T-cell (primary cell): ENCODE measurements around the gene NDE1. TPM values are rescaled to one million over a fixed set of nuclear protein-coding genes. Genes with fewer than 3 reads are reported as not detected.
A peak's percentile ranks its signal among the peaks of the same experiment; 100 is the strongest.
"Not testable (repeated sequence)": the region's sequence is repeated elsewhere in the genome, so short reads cannot be mapped to it uniquely, and the experiment has no call there.

Source experiments
- ATAC-seq, 4 experiments: fragments of 200-7000 bp in 3 of 4; fragments of 150-1000 bp in 1 of 4; cut with Tn5 transposase; replicated peaks in 1 of 4; 1 replicate in 3 of 4; 2 replicates in 1 of 4; pipeline ENCODE4 v1.10.0; 2021; ENCODE audit warnings: moderate library complexity in 3 of 4, mild to moderate bottlenecking in 2 of 4, moderate number of reproducible peaks in 1 of 4
- CTCF ChIA-PET, 2 donors: fragments of 300-600 bp; sonication (Branson Sonifier 250); formaldehyde crosslinking; loops; one replicate each; lab custom pipeline; 2022; ENCODE audit warnings: antibody characterized with exemption in 2 of 2; lab: Charles Lee
- POLR2A ChIA-PET, 2 donors: fragments of 300-600 bp; sonication (Branson Sonifier 250); formaldehyde crosslinking; loops; one replicate each; lab custom pipeline; 2022; ENCODE audit warnings: antibody characterized with exemption in 2 of 2; lab: Charles Lee
- DNase-seq, 35 experiments: peaks; one replicate each; pipeline versions ENCODE4 v3.0.0 to v3.0.0-alpha.2; 2013 to 2023
- H3K27ac ChIP-seq: one replicate; pipeline ENCODE4 v1.5.1; 2013; ENCODE audit warnings: low read length
- H3K27me3 ChIP-seq, 2 experiments: replicated peaks in 1 of 2; 1 replicate in 1 of 2; 2 replicates in 1 of 2; pipeline versions ENCODE4 v1.6.1 to v1.7.0; 2013; ENCODE audit warnings: low read length in 1 of 2, mixed read lengths in 1 of 2; ENCODE audit not compliant: control insufficient read depth in 2 of 2, insufficient read depth in 2 of 2; ENCODE audit errors: extremely low read depth in 1 of 2
- H3K36me3 ChIP-seq, 2 donors: 1 replicate in 1 of 2; 2 replicates in 1 of 2; pipeline versions ENCODE4 v1.6.1 to v1.7.0; 2013; ENCODE audit warnings: low read length in 1 of 2; ENCODE audit not compliant: control insufficient read depth in 2 of 2, insufficient read depth in 1 of 2; ENCODE audit errors: extremely low read depth in 1 of 2
- H3K4me1 ChIP-seq, 2 experiments: 1 replicate in 1 of 2; 2 replicates in 1 of 2; pipeline versions ENCODE4 v1.6.1 to v1.7.0; 2013; ENCODE audit warnings: low read length in 2 of 2, mixed read lengths in 1 of 2; ENCODE audit not compliant: insufficient read depth in 2 of 2, control insufficient read depth in 1 of 2; ENCODE audit errors: extremely low read depth in 1 of 2
- H3K4me3 ChIP-seq, 2 donors: 1 replicate in 1 of 2; 2 replicates in 1 of 2; pipeline versions ENCODE4 v1.5.1 to v1.7.0; 2013; ENCODE audit warnings: mild to moderate bottlenecking in 2 of 2, low read length in 1 of 2, moderate library complexity in 1 of 2; ENCODE audit not compliant: control insufficient read depth in 1 of 2; ENCODE audit errors: extremely low read depth in 1 of 2
- H3K9me3 ChIP-seq: 2 replicates; pipeline ENCODE4 v1.7.0; 2013
- H3K27ac Mint-ChIP-seq, 2 donors: one replicate each; pipeline ENCODE4 v1.8.0; 2020 to 2021; ENCODE audit warnings: mild to moderate bottlenecking in 2 of 2, mixed read lengths in 2 of 2
- H3K27me3 Mint-ChIP-seq, 2 donors: one replicate each; pipeline ENCODE4 v1.8.0; 2021 to 2022; ENCODE audit warnings: mixed read lengths in 2 of 2
- H3K36me3 Mint-ChIP-seq: one replicate; pipeline ENCODE4 v1.8.0; 2021; ENCODE audit warnings: mixed read lengths
- H3K4me1 Mint-ChIP-seq, 3 donors: one replicate each; pipeline ENCODE4 v1.8.0; 2020 to 2022; ENCODE audit warnings: mixed read lengths in 3 of 3, mild to moderate bottlenecking in 1 of 3
- H3K4me3 Mint-ChIP-seq, 3 donors: one replicate each; pipeline ENCODE4 v1.8.0; 2020 to 2022; ENCODE audit warnings: mild to moderate bottlenecking in 3 of 3, mixed read lengths in 3 of 3, moderate library complexity in 3 of 3
- H3K9me3 Mint-ChIP-seq, 3 donors: one replicate each; pipeline ENCODE4 v1.8.0; 2020 to 2022; ENCODE audit warnings: mixed read lengths in 3 of 3
- WGBS: methylation state at CpG from one replicate; pipeline ENCODE4 v1.1.5; 2013; ENCODE audit warnings: missing lambda C conversion rate; ENCODE audit not compliant: insufficient coverage; 5-methylcytosine and 5-hydroxymethylcytosine counted together
- total RNA-seq, 35 experiments: library from RNA in 6 of 35; stranded (reverse) in 6 of 35; fragments of 120-200 nt in 1 of 35; gene quantifications; one replicate each; pipeline versions ENCODE4 v1.2.1 to v1.2.4 and lab custom pipeline; 2013 to 2026

The NDE1 gene
- total RNA-seq, 5 donors from 2014 or later (not counting 1 experiment from before 2014, with no cell fraction given): 90.8 to 110 (median 103) TPM

GRCh38 chr16:15648135-15648730 is 1.8 kb upstream of the NDE1 start:
- Histone ChIP-seq H3K9me3 (no peaks in the 10 kb centered on the region), H3K4me1 (peaks cover 20 to 40% of the 10 kb centered on the region in 2 experiments), H3K27me3 (no peaks in the 10 kb centered on the region), H3K27ac (no peak overlapping the region), H3K4me3 (no peak overlapping the region), H3K36me3 (peaks cover 0 to 9% of the 10 kb centered on the region in 2 donors)
- 87% methylated on average over 5 of the region's 9 CpGs for WGBS
- no peaks in the 10 kb centered on the region for H3K9me3 Mint-ChIP-seq
- CTCF ChIA-PET: interaction anchor here in 1 of 2 donors (0.6 kb wide), 1 partner anchor 13 kb away, joined by 3 read pairs; no protein-coding TSS in a partner anchor
- POLR2A ChIA-PET: no interaction called here
- H3K27ac Mint-ChIP-seq: no peak overlapping the region
- peaks cover 36 to 39% (median 36%) of the 10 kb centered on the region in 3 donors for H3K4me1 Mint-ChIP-seq
- H3K27me3 Mint-ChIP-seq: no peaks in the 10 kb centered on the region
- ATAC-seq (no peak), DNase-seq (no peak)
- no peak overlapping the region for H3K4me3 Mint-ChIP-seq
- H3K36me3 Mint-ChIP-seq: peaks cover 4% of the 10 kb centered on the region

GRCh38 chr16:15649311-15649710 is 734 bp upstream of the NDE1 start:
- H3K9me3 Mint-ChIP-seq, POLR2A ChIA-PET, H3K27me3 Mint-ChIP-seq, ATAC-seq, H3K36me3 Mint-ChIP-seq, DNase-seq, CTCF ChIA-PET, H3K9me3 ChIP-seq, H3K27me3 ChIP-seq: not testable (repeated sequence)
- H3K4me3 Mint-ChIP-seq: peak overlapping the region; percentile 83 to 99 (median 99)
- Histone ChIP-seq H3K4me3 (peak overlapping the region; percentile 58 to 98), H3K27ac (peak overlapping the region; percentile 81), H3K4me1 (peaks cover 15 to 44% of the 10 kb centered on the region in 2 experiments), H3K36me3 (peaks cover 0 to 14% of the 10 kb centered on the region in 2 donors)
- H3K27ac Mint-ChIP-seq: peak overlapping the region; percentile 85 to 92
- peaks cover 35 to 41% (median 36%) of the 10 kb centered on the region in 3 donors for H3K4me1 Mint-ChIP-seq
- WGBS: 91% methylated on average over 14 of the region's 17 CpGs

DNA sequence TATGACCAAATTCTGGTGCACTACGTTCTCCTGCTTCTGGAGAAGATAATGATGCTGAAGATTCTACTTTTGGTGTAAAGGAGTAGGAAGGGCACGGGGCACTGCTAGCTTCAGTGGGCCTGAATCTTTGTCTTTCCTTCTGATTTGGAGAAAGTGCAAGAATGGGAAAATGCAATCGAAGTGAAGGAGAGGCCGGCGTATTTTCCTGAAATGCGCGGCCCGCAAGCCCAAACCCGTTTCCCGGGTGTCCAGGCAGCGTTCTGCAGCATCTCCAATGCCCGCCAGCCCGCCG is 372 bp upstream of the NDE1 start:
- Histone ChIP-seq H3K4me1 (peaks cover 12 to 43% of the 10 kb centered on the region in 2 experiments), H3K4me3 (peak overlapping the region; percentile 58 to 98), H3K9me3 (no peaks in the 10 kb centered on the region), H3K36me3 (peaks cover 0 to 17% of the 10 kb centered on the region in 2 donors), H3K27me3 (no peaks in the 10 kb centered on the region), H3K27ac (peak overlapping the region; percentile 81)
- ChIA-PET CTCF (no interaction called here), POLR2A (no interaction called here)
- Mint-ChIP-seq H3K27ac (peak overlapping the region; percentile 85 to 92), H3K4me3 (peak overlapping the region; percentile 83 to 99 (median 99)), H3K9me3 (no peaks in the 10 kb centered on the region), H3K36me3 (peaks cover 4% of the 10 kb centered on the region), H3K4me1 (peaks cover 32 to 40% (median 36%) of the 10 kb centered on the region in 3 donors), H3K27me3 (no peaks in the 10 kb centered on the region)
- WGBS: 5% methylated on average over 14 of the region's 14 CpGs
- DNase-seq (no peak), ATAC-seq (no peak)

GRCh38 chr16:15650698-15651171 is 690 bp downstream of the NDE1 start:
- Histone ChIP-seq H3K9me3 (no peaks in the 10 kb centered on the region), H3K4me3 (peak overlapping the region; percentile 90 to 98), H3K27me3 (no peaks in the 10 kb centered on the region), H3K36me3 (peaks cover 0 to 18% of the 10 kb centered on the region in 2 donors), H3K4me1 (peaks cover 12 to 43% of the 10 kb centered on the region in 2 experiments), H3K27ac (peak overlapping the region; percentile 79)
- Mint-ChIP-seq H3K4me3 (peak overlapping the region; percentile 98 to 99 (median 99)), H3K36me3 (peaks cover 4% of the 10 kb centered on the region), H3K9me3 (no peaks in the 10 kb centered on the region), H3K27ac (peak overlapping the region; percentile 99), H3K4me1 (peaks cover 32 to 40% (median 37%) of the 10 kb centered on the region in 3 donors), H3K27me3 (no peaks in the 10 kb centered on the region)
- POLR2A ChIA-PET: interaction anchor here (0.7 to 0.9 kb wide), 2 partner anchors 8 to 11 kb away, joined by 3 to 18 read pairs; partner anchors contain the start of gene MARF1 (in 1 of the 2)
- peak in 2 of 4 experiments; percentile 5 to 48 for ATAC-seq
- 0% methylated on average over 11 of the region's 18 CpGs for WGBS
- CTCF ChIA-PET: interaction anchor here in 1 of 2 donors (0.7 kb wide), 1 partner anchor 9 kb away, joined by 4 read pairs; no protein-coding TSS in a partner anchor
- peak in 28 of 35 experiments; percentile 12 to 77 (median 34) for DNase-seq

DNA sequence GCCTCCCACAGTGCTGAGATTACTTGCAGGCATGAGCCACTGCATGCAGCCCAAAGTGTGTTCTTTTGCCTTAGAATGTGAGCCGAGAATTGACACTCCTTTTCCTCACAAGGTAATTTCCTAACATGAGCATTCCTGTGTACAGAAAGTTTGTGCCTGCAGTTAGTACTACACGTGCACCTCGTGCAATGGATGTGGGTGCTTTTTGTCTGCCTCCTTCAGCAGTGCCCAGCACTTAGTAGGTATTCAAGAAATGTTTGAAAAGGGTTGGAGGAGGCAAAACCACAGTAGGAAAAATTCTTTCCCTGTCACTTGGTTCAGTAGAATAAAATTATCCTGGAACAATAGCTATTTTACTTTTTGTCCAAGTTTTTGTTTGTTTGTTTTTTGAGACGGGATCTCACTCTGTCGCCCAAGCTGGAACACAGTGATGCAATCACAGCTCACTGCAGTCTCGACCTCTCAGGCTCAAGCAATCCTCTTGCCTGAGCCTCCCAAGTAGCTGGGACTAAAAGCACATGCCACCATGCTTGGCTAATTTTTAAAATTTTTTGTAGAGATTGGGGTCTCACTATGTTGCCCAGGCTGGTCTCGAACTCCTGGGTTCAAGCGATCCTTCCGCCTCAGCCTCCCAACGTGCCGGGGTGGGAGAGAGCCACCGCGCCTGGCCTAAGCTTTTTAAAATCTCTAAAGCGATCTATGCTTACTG is 2.4 kb downstream of the NDE1 start:
- Mint-ChIP-seq H3K27ac (peak overlapping the region; percentile 59 to 74), H3K9me3 (no peaks in the 10 kb centered on the region), H3K36me3 (peaks cover 11% of the 10 kb centered on the region), H3K27me3 (no peaks in the 10 kb centered on the region), H3K4me1 (peaks cover 46 to 52% (median 50%) of the 10 kb centered on the region in 3 donors), H3K4me3 (peak overlapping the region; percentile 57 to 99 (median 99))
- Histone ChIP-seq H3K9me3 (no peaks in the 10 kb centered on the region), H3K4me3 (no peak overlapping the region), H3K36me3 (peaks cover 0 to 18% of the 10 kb centered on the region in 2 donors), H3K27ac (no peak overlapping the region), H3K27me3 (no peaks in the 10 kb centered on the region), H3K4me1 (peaks cover 12 to 45% of the 10 kb centered on the region in 2 experiments)
- DNase-seq: no peak
- CTCF ChIA-PET: interaction anchor here (0.5 to 1.6 kb wide), 3 partner anchors 9 to 229 kb away, joined by 7 to 10 read pairs (median 7); partner anchors contain the start of gene MARF1 (in 1 of the 2)
- POLR2A ChIA-PET: no interaction called here
- WGBS: 94% methylated on average over 8 of the region's 14 CpGs
- ATAC-seq: no peak

GRCh38 chr16:15653227-15653626 is 3.2 kb downstream of the NDE1 start:
- no peaks in the 10 kb centered on the region for H3K9me3 Mint-ChIP-seq
- WGBS: 100% methylated on average over 3 of the region's 4 CpGs
- peak overlapping the region; percentile 57 to 99 (median 59) for H3K4me3 Mint-ChIP-seq
- H3K4me1 ChIP-seq: peaks cover 12 to 51% of the 10 kb centered on the region in 2 experiments
- H3K4me3 ChIP-seq: no peak overlapping the region
- no peaks in the 10 kb centered on the region for H3K27me3 Mint-ChIP-seq
- no peaks in the 10 kb centered on the region for H3K27me3 ChIP-seq
- no peaks in the 10 kb centered on the region for H3K9me3 ChIP-seq
- ATAC-seq (no peak), DNase-seq (no peak)
- peak overlapping the region; percentile 59 to 74 for H3K27ac Mint-ChIP-seq
- H3K4me1 Mint-ChIP-seq: peaks cover 54 to 60% (median 58%) of the 10 kb centered on the region in 3 donors
- peaks cover 0 to 18% of the 10 kb centered on the region in 2 donors for H3K36me3 ChIP-seq
- POLR2A ChIA-PET: interaction anchor here (0.5 to 0.7 kb wide), 2 partner anchors 9 to 22 kb away, joined by 3 to 4 read pairs; no protein-coding TSS in a partner anchor
- CTCF ChIA-PET: interaction anchor here (0.5 to 1.6 kb wide), 3 partner anchors 9 to 230 kb away, joined by 7 to 10 read pairs (median 7); partner anchors contain the start of gene MARF1 (in 1 of the 2)
- H3K36me3 Mint-ChIP-seq: peaks cover 14% of the 10 kb centered on the region
- H3K27ac ChIP-seq: no peak overlapping the region
